IMR-90 (cell line): ENCODE measurements around the gene NT5M.

Experiments
- CEBPB ChIP-seq: IDR thresholded peaks from 2 replicates; pipeline ENCODE4 v1.6.1; 2012; ENCODE audit warnings: low read depth, low read length, improper control_type of control experiment
- CTCF ChIP-seq: conservative IDR thresholded peaks from 2 replicates; pipeline ENCODE4 v1.5.1; 2012; ENCODE audit warnings: mild to moderate bottlenecking, low read depth, low read length, improper control_type of control experiment
- FOS ChIP-seq: fragments of 150-350 bp; IDR thresholded peaks from 2 replicates; pipeline ENCODE4 v1.6.1; 2016; ENCODE audit warnings: low read depth, low read length
- POLR2A ChIP-seq: IDR thresholded peaks from 2 replicates; pipeline ENCODE4 v1.6.1; 2012; ENCODE audit warnings: mild to moderate bottlenecking, low read depth, low read length
- RAD21 ChIP-seq: IDR thresholded peaks from 2 replicates; pipeline ENCODE4 v1.6.1; 2012; ENCODE audit warnings: low read length, improper control_type of control experiment
- RFX5 ChIP-seq: IDR thresholded peaks from 2 replicates; pipeline ENCODE4 v1.8.0; 2012; ENCODE audit warnings: low read depth, mild to moderate bottlenecking, low read length, moderate library complexity
- SMC3 ChIP-seq: fragments of 150-350 bp; IDR thresholded peaks from 2 replicates; pipeline ENCODE4 v1.6.1; 2016; ENCODE audit warnings: low read depth, mild to moderate bottlenecking, antibody characterized with exemption, low read length, moderate library complexity
- USF2 ChIP-seq: fragments of 150-350 bp; IDR thresholded peaks from 2 replicates; pipeline ENCODE4 v1.6.1; 2017; ENCODE audit warnings: mild to moderate bottlenecking, antibody characterized with exemption, low read length, low read depth

- TF ChIP-seq SMC3 = no peak
- TF ChIP-seq CTCF = no peak
- no peak for TF ChIP-seq RFX5
- TF ChIP-seq USF2 = no peak
- no peak for TF ChIP-seq RAD21
- no peak for TF ChIP-seq POLR2A
- no peak for TF ChIP-seq CEBPB
- no peak for TF ChIP-seq FOS
Observed at GRCh38 chr17:17382065-17382459, 78.9 kb downstream of the NT5M start.
